Central memory CD4-positive, alpha-beta T cell (primary cell): ENCODE results near the gene MACROH2A1.

Experiments
- DNase-seq: peaks from one replicate; pipeline ENCODE4 v3.0.0; 2022

Gene MACROH2A1

GRCh38 chr5:135350536-135350935, 48.5 kb downstream of the MACROH2A1 start:
- no peak for DNase-seq

- DNase-seq, result no peak
Measured at GRCh38 chr5:135349886-135350285, 49.1 kb downstream of the MACROH2A1 start.

GRCh38 chr5:135349451-135349850, 49.6 kb downstream of the MACROH2A1 start:
- DNase-seq, result no peak

GRCh38 chr5:135348918-135349317, 50.1 kb downstream of the MACROH2A1 start:
- DNase-seq, result no peak

- DNase-seq, result no peak
Measured at GRCh38 chr5:135347392-135347791, 51.6 kb downstream of the MACROH2A1 start.

GRCh38 chr5:135345956-135346731, 52.9 kb downstream of the MACROH2A1 start:
- no peak for DNase-seq

GRCh38 chr5:135344349-135344748, 54.7 kb downstream of the MACROH2A1 start:
- no peak for DNase-seq

- DNase-seq, result no peak
Measured at GRCh38 chr5:135343413-135343812, 55.6 kb downstream of the MACROH2A1 start.

- no peak for DNase-seq
Measured at GRCh38 chr5:135342551-135342875, 56.5 kb downstream of the MACROH2A1 start.

- no peak for DNase-seq
Measured at GRCh38 chr5:135341696-135342550, 57.1 kb downstream of the MACROH2A1 start.

- no peak for DNase-seq
Measured at GRCh38 chr5:135341016-135341666, 57.9 kb downstream of the MACROH2A1 start.

- DNase-seq, result no peak
Measured at GRCh38 chr5:135340568-135340967, 58.5 kb downstream of the MACROH2A1 start.

GRCh38 chr5:135339623-135340022, 59.4 kb downstream of the MACROH2A1 start:
- no peak for DNase-seq

- no peak for DNase-seq
Measured at GRCh38 chr5:135339189-135339588, 59.8 kb downstream of the MACROH2A1 start.

- DNase-seq, result no peak
Measured at GRCh38 chr5:135337064-135337463, 62.0 kb downstream of the MACROH2A1 start.

- no peak for DNase-seq
Measured at GRCh38 chr5:135335031-135335828, 63.8 kb downstream of the MACROH2A1 start.

- no peak for DNase-seq
Measured at GRCh38 chr5:135333732-135334515, 65.1 kb downstream of the MACROH2A1 start.

- DNase-seq, result no peak
Measured at GRCh38 chr5:135332519-135333150, 66.4 kb downstream of the MACROH2A1 start.

GRCh38 chr5:135331612-135332011, 67.4 kb downstream of the MACROH2A1 start:
- no peak for DNase-seq

GRCh38 chr5:135330798-135331096, 68.3 kb downstream of the MACROH2A1 start:
- no peak for DNase-seq
